ENCODE measurements around the gene DMRTB1.

DMRTB1 gene

DNA sequence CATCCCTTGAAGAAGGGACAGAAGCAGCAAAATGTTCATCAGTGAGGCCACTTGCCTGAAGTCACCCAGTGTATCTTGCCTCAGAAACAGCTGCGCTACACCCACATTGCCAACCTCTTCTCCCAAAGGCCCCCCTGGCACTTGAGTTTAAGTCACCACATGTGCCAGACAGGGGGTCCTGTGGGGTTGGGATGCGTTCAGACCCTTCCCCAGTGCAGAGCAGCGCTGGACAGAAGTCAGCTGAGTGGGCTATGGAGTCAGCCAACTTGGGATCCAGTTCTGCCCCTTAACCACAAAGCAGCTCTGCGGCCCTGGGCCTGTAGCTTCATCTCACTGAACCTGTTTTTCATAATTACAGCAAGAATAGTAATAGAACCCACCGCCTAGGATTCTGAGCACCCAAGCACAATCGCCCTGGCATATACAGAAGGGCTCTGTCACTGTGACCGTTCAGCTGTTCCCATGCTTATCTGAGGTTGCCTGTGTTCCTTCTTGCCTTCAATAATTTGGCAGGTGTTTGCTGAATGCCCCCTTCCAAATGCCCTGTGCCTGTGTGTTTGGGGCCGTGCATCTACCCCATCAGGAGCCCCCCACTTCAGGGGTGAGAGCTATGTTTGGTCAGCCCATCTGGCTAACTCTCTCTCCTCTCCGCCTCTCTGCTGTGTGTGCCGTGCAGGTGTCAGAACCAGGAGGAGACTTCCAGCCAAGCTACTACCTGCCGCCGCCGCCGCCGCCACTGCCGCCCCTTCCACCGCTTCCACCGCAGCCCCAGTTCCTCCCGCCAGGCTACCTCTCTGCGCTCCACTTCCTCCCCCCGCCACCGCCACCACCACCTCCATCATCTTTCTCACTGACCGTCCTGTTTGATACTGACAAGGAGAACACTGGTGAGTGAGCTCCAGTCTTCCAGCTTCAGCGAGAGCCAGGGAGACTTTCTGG, 5.0 kb downstream of the DMRTB1 start:
- no peak for DNase-seq (ENCODE audit: low spot score)

DNA sequence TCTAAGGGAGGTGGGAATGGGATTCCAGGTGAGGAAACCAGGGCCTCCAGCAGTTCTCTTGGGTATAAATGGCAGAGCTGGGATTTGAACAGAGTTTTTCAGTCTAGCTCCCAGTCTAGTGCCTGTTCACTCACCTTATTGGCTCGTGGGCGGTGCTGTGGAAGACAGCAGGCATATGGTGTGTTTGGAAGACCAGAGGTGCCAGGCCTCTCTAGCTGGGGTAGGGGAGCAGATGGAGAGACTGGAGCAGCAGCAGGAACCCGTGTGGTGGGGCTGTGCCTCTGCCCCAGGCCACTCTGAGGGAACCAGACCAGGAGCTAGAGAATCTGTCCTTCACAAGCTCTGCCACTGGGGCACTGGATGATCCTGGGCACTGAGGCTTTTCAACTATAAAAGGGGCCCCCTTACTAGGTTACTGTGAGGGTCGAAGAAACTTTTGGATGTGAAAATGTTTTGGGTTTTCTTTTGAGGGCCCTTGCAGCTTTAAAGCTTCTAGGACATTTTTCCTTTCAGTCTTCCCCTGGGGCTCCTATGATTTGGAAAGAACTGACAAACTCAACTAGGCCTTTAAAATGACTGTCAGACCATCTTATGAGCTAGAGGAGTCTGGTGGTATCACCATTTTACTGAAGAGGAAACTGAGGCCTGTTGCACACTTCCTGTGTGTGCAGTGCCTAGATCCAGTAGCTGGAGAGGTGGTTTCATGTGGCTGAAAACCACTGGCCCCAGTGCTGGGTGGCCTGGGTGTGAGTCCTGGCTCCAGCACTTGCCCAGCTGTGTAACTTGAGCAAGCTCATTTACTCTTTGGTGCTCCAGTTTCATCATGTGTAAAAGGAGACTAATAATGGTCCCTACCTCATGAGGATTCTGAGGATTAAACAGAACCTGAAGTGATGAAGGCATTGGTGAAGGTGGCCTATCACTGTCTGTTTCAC, 6.1 kb downstream of the DMRTB1 start:
- DNase-seq (ENCODE audit: low spot score): no peak

DNA sequence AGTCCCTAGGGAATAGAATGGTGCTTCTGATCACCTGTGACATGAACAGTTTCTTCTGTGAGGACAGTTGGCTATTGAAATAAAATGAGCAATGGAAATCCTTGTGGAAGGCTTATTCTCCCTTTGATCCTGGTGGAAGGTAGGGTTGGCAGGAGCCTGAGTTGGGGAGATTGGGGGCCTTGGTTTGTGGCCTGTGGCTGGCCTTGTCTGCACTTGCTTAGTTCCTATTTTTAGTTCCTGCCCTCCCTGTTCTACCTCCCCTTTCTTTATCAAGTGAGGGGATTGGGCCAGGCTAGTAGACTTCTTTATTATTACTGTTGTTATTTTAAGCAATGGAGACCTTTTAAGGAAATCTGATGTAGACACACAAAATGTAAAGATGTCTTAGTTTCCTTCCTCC, 8.2 kb downstream of the DMRTB1 start:
- DNase-seq (ENCODE audit: low spot score): no peak

DNA sequence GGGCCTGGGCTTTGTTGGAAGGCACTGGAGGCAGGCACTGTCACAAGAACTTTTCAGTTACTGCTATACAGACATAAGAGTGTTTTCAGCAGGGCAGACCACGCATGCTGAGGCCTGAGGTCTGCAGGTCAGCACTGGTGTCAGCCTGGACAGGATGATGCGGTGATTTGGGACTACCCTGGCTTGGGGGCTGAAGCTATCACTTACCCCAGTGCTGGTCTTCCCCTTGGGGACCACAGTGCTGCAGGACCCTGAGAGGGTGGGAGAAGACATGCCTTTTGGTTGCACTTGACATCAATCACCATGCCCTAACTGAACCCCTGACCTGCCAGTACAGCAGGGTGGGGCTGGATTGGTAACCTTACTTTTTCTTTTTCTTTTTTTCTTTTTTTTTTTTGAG, 9.2 kb downstream of the DMRTB1 start:
- no peak for DNase-seq (ENCODE audit: low spot score)

DNA sequence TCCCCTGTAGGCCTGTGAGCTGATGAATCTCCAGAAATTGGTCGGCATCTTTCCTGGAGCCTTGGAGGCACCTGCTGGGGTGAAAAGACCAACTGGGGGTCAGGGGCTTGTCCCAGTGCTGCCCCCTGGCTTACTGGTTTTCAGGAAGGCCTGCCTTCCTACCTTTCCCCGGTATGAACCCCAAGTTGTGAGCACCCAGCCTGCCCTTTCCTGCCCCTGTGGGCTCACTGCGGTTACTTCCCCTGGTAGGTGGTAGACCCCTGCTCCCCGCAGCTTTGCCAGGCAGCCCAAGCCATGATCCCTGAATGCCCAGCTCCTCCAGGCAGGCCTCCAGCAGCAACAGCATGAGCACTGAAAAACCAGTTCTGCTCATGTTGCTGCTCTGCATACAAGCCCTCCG, 10.2 kb downstream of the DMRTB1 start:
- DNase-seq (ENCODE audit: low spot score): no peak

DNA sequence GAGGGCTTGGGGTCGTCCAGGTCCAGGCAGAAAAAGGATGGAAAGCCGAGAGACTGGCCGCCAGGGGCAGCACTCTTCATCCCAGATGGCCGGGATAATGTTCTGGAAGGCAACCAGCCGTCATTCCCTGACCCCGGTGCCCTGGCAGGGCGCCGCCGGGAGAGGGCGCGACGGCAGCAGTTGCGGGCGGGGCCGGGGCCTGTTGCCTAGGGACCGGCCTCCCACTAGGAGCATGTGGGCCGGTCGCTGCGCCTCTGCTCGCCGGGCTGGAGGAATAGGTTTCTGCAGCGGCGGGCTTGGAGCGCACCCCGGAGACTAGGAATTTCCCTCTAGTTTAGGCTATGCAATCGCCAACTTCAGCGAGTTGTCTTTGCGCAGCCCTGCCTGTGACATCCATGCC, 11.0 kb downstream of the DMRTB1 start:
- peak; percentile 78 for DNase-seq (ENCODE audit: low spot score)

DNA sequence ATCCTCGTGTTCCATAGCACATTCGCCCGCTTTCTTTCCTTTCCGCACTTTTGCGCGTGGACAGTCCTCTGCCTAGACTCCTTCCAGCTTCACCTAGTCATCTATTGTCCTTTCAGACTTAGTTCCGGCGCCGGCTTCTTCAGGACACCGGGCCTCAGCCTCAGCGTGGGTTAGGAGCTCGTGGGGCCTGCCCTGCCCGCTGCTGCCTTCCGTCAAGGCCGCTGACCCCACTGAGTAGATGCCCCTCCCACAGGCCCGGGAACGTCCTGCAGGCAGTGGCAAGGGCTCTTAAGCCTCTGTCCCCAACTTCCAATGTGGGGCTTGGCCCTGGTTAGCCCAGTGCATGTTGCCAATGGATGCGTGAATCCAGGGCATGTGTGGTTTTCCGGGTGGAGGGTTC, 11.4 kb downstream of the DMRTB1 start:
- DNase-seq (ENCODE audit: low spot score): no peak

DNA sequence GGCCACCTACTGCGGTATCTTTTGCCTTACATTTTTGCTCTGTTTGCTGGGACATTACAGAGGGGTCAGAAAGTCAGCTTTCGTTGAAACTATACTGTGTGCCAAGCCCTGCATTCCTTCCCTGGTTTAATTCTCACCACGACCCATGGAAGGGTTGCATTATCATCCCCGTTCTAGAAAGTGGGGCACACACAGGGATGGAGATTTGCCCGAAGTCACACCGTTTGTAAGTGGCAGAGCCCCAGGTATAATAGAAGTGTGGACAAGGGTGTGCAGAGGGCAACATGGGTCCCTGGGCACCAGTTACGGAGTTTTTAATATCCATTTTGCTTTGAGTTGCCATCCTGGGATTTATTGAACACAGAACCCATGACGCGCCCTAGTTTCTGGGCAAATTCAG, 11.8 kb downstream of the DMRTB1 start:
- DNase-seq (ENCODE audit: low spot score): no peak

DNA sequence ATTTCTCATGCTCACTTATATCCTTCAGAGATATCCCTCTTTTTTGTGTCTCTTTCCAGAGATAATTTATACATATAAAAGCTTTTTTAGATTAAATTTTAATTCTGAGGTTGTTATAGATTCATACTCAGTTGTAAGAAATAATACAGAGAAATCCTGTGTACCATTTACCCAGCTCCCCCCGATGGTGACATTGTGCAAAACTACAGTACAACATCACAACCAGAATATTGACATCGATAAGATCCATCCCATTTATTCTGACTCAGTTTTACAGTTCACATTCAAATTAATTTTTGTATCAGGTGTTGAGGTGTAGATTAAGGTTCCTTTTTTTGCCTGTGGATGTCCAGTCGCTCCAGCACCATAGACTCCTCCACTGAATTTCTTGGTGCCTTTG, 14.3 kb downstream of the DMRTB1 start:
- no peak for DNase-seq (ENCODE audit: low spot score)

DNA sequence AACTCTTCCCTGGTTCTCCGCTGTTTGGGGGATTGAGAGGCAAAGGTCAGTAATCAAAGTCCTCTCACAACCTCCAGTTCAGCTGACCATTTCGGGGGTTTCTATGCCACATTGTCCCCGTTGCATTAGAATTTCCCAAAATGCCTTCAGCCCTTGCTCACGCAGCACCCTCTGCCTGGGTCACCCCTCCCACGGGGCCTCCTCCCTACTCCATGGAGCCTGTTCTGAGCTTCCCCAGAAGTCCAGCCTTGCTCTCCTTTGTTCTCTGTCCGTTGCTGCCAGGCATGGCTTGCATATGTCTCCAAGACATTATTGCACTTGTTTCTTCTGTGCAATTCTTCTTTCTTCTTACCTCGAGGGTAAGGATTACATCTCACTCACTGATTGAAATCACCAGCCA, 16.5 kb downstream of the DMRTB1 start:
- no peak for DNase-seq (ENCODE audit: low spot score)

DNA sequence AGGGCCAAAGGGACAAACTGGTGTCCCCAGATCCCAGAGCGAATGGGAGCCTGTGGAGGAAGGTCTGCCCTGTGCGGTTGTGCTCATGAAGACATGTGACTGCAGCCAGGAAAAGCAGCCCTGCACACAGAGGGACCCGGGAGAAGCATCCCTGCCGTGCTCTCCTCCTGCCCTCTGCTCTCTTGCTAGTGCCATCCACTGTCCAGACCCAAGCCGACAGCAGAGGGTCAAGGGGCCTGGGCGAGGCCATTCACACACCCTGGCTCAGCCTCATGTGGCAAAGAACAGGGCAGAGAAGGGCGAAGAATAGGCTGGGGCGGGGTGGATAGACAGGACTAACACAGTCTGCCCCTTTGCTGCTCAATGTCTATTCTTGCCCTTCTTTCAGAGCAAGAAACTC, 17.4 kb downstream of the DMRTB1 start:
- no peak for DNase-seq (ENCODE audit: low spot score)

DNA sequence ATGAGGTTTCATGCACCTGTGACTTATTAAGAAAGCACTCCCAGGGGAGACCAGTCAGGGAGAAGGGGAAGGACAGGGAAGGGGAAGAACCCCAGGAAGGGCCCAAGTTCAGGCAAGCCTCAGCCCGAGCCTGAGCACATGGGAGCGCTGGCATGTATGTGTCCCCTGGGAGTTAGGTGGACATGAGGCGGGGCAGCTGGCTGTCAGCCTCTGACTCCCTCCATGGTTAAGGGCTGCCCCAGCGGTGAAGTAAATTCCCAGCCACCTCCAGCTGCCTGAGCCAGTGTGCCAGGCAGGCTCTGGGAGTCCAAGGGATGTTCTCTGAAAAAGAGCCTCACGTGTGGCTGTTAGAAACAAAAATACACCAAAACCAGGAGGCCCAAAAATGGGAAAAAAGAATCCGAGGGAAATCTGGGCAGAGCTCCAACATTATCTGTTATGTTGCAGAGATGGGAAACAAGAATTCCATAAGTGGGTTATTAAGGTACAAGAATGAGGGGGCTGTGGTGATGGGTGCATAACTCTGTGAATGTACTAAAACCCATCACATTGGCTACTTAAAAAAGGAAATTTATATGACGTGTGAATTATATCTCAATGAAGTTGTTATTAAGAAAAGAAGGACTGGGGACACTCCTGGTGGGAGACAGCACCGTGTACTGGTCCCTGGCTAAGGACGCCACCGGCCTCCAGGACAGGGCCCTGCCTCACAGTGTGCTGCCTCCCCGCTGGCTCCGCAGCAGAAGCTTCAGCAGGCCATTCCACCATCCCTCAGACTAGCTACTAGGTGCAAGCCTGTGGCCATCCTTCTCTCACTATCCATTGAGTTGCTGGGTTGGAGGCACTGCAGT, 18.7 kb downstream of the DMRTB1 start:
- no peak for DNase-seq (ENCODE audit: low spot score)

DNA sequence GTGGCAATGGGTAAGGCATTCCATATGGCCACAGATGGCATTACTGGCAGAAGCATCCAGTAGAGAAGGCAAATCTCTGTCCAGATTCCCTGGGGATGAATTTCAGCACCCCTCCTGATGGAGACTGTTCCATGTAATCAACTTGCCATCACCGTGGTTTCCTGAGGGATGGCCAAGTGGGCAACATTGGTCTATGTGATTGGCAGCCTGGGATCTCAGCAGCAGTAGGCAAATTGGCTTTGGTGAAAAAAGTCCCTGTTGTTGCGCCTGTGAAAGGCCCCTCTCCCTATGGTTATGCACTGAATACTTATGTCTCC, 19.3 kb downstream of the DMRTB1 start:
- no peak for DNase-seq (ENCODE audit: low spot score)

DNA sequence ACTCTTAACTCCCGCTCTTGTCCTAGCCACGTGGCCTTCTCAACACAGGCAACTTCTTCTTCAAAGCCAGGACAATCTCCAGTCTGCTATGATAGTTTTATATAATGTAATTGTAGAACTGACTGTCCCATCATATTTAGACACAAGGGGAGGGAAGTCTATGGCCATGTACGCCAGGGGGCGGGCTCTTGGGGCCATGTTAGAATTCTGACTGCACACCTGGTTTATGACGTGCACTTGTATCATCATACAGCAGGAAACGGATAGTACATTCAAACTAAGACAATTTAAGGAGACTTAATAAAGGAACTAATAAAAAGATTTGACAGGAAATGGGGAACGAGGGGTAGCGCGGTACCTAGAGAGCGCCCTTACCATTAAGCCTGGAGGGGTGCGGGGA, 21.5 kb downstream of the DMRTB1 start:
- DNase-seq (ENCODE audit: low spot score): no peak

DNA sequence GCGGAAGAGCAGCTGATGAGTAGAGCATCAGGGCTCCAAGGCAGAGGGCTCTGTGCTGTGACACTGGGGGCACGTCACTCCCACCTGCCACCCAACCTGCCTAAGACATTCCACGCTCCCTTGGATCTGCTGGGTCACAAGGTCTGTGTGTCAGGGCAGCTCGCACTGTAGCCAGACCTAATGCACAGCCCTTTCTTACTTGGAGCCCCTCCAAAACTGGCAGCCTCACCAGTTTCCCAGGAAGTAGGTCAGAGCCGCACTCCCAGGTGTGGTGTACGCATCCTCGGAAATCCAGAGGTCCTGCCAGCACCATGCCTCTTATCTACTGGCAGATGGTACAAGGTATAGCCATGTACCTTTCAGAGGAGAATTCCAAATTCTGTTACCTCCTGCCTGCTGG, 22.3 kb downstream of the DMRTB1 start:
- DNase-seq (ENCODE audit: low spot score): no peak

DNA sequence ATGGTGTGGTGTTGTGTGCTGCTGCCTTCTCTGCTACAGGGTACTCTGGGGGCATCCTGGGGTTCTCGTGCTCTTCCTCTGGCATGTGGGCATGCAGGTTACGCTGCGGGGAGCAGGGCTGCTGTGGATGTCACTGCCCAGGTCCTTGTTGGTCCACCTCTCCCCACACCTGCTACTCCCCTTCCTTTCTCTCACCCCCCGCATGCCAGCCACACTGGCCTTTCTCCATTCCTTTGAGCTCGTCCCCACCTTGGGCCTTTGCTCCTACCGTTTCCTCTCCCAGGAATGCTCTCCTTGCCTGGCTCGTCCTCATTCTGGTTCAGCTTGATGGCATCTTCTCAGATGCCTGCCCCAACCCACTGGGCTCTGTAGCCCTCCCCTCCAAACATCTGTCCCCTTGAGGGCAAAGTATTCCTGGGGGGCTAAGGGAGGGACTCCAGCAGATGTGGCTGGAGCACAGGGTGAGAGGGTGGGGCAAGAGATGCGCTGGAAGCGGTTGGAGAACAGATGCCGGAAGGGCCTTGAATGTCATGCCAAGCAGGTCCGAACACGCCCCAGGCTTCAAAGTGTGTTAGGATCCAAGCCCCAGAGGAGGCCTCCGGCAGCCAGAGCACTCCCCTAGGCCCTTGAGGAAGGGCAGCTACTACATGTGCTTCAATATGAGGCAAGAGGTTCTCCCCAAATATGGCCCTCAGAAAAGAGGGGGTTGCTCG, 23.4 kb downstream of the DMRTB1 start:
- DNase-seq (ENCODE audit: low spot score): no peak

DNA sequence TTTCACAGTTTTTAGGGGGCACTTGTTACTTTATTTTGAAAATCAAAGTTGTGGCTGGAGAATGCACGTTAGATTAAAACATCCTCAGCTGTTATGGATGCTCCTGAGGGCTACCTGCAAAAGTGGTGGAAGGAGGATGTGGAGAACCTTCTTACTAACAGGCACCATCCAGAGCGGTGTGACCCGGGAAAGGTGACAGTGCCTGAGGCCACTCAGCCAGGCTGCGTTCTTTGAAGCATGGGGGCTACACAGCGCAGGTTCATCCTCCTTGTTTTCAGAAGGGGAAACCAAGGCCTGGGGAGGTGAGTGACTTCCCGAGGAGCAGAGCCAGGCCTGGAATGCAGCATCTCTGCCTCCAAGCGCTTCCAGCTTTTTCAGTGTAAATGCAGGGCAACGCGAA, 24.0 kb downstream of the DMRTB1 start:
- no peak for DNase-seq (ENCODE audit: low spot score)

DNA sequence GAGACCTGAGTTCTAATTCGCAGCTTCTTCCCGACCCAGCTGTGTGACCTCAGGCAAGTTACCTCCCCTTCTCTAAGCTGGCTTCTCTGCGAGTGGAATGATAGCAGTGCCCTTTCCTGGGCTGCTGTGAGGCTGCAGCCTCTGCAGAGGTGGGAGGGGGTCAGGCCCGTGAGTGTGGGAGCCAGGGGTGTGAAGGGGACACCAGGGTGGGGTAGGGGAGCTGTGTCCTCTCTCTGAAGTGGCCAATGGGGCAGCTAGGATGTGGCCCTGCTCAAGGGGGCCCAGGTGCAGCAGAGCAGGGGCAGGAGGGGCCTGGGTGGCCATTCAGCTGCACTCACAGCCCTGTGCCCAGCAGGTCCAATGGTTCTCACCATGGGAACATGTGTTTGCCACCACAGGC, 24.5 kb downstream of the DMRTB1 start:
- DNase-seq (ENCODE audit: low spot score): no peak

DNA sequence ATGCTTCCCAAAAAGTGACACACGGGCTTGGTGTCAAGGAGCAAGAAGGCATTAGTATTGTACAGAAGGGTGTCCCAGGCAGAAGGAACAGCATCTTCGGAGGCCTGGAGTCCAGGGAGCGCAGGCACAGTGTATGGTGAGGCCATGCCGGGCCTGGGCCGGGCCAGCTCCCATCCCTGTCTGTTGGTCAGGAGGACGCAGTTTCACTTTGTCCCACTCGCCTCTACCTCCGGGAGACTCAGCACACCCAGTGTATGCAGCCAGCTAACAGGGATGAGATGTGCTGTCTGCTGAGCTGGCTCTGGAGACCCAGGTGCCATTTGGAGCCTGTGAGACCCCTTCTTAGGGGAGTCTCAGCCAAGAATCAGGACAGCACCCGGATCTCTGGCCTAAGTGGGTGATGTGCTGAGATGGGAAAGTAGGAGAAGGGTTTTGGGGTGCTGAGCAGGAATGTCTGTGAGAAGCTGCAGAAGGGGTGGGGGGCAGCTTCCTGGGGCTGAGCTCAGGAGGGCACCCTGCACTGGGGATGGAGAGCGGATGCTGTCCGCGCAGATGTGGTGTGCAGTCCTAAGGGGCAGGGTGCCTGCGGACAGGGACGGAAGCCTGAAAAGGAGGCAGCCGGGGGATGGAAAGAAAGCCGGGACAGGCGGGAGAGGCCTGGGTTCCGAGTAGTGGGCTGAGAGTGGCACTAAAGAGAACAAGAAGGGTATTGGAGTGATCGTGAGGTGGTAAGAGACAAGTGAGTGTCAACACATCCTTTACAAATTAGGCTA, 25.7 kb downstream of the DMRTB1 start:
- no peak for DNase-seq (ENCODE audit: low spot score)

DNA sequence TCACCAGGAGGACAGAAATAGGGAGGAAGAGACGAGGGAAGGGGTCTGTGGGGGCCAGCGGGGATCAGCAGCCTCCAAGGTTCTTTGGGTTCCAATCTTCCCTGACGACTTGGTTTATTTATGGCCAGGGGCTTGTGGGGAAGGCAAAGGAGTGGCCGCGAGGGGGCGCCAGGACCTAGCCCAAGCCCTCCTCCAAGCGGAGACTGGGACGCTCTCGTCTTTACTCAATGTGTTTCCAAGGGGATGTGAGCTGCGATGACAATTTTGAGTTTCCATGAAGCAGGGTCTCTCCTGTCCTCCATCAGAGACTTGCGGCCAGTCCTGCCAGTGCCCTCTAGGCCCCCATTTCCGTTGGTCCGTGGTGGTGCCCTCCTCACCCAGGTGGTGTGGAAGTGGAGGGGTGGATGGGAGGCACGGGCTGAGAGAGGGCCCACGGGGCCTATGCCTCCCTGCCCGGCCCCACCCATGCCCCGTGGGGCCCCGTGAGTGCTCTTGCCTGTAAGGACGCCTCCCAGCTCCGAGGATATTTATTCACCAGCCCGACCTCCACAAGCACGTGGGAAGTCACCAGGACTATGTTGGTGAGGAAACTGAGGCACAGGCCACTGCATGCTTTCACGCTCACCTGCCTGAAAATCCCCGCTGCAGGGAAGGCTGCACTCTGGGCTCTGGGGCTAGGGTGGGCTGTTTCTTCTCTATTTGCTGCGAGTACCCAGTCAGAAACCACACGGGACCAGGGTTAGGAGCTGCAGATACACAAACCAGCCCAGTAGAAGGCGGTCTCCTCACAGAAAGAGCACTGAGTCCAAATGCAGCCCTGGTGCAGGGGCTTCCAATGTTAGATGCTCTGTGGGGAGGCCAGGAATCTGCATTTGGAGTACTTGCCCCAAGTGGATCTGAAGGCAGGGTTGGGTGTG, 26.5 kb downstream of the DMRTB1 start:
- DNase-seq (ENCODE audit: low spot score): peak; percentile 89
